OCI-M2 (cell line): ENCODE data around the gene P2RY11.

Experiments
- DNase-seq: peaks from one replicate; lab custom pipeline; 2025; ENCODE audit not compliant: unreplicated experiment; lab: John Stamatoyannopoulos, UW

P2RY11 gene

DNA sequence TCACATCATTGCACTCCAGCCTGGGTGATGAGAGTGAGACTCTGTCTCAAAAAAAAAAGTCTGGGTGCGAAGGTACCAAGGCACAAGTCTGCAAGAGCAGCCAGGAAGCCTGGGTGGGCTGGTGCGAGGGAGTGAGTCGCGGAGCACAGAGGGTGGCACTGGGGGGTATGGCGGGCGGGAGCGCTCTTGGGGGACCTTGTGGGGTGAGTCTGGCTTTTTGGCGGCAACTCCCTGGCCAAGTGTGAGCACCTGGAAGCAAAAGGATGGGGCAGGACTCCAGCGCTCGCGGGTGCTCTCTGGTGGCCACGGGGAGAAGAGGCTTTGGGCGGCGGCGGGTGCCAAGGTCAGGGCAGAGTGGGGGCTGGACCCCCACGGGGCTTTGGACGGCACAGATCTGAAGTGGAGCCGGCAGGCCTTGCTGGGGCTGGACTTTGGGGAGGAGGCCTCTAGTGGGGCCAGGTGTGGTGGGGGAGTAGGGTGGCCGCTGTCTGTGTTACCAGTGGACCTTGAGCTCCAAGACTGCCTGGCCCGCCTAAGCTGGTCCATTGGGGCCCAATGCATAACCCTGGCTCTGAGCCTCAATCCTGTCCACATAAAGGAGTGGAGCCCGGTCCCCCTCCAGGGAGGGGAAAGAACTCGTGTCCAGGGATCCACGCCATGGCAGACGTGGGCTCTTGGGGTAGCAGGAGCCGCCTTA, 1.6 kb downstream of the P2RY11 start:
- DNase-seq, result no peak

DNA sequence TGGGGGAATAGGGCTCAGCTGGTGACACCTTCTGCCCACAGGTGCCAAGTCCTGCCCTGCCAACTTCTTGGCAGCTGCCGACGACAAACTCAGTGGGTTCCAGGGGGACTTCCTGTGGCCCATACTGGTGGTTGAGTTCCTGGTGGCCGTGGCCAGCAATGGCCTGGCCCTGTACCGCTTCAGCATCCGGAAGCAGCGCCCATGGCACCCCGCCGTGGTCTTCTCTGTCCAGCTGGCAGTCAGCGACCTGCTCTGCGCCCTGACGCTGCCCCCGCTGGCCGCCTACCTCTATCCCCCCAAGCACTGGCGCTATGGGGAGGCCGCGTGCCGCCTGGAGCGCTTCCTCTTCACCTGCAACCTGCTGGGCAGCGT, 2.1 kb downstream of the P2RY11 start:
- DNase-seq, result no peak

DNA sequence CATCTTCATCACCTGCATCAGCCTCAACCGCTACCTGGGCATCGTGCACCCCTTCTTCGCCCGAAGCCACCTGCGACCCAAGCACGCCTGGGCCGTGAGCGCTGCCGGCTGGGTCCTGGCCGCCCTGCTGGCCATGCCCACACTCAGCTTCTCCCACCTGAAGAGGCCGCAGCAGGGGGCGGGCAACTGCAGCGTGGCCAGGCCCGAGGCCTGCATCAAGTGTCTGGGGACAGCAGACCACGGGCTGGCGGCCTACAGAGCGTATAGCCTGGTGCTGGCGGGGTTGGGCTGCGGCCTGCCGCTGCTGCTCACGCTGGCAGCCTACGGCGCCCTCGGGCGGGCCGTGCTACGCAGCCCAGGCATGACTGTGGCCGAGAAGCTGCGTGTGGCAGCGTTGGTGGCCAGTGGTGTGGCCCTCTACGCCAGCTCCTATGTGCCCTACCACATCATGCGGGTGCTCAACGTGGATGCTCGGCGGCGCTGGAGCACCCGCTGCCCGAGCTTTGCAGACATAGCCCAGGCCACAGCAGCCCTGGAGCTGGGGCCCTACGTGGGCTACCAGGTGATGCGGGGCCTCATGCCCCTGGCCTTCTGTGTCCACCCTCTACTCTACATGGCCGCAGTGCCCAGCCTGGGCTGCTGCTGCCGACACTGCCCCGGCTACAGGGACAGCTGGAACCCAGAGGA, 2.6 kb downstream of the P2RY11 start:
- DNase-seq, result no peak

DNA sequence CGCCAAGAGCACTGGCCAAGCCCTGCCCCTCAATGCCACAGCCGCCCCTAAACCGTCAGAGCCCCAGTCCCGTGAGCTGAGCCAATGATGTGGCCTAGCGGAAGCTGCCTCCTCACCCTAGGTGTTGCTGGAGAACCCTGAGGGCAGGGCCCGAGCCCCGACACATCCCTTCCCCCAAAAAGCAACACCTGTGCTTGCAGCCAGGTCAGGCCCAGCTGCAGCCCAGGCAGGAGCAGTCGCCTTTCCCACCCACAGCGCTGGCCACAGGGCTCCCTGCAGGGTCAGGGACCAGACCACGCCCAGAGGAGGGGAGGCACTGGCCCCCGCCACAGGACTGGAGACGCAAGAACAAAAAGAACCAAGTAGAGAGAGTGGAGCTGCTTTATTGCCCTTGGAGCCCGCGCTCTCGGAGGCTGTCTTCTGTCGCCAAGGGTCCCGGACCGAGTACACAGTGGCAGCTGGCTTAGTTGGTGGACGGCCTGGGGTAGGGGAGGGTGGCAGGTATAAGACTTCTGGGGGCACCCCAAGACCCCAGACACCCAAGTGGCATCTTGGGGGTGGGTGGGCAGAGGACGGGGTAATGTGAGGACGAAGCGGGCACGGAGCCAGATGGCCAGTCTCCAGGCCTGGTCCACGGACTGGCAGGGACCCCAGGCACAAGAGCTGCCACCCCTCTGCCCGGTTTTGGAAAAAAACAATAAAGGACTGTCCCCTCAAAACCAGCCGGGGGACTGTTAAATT, 3.3 kb downstream of the P2RY11 start:
- no peak for DNase-seq

DNA sequence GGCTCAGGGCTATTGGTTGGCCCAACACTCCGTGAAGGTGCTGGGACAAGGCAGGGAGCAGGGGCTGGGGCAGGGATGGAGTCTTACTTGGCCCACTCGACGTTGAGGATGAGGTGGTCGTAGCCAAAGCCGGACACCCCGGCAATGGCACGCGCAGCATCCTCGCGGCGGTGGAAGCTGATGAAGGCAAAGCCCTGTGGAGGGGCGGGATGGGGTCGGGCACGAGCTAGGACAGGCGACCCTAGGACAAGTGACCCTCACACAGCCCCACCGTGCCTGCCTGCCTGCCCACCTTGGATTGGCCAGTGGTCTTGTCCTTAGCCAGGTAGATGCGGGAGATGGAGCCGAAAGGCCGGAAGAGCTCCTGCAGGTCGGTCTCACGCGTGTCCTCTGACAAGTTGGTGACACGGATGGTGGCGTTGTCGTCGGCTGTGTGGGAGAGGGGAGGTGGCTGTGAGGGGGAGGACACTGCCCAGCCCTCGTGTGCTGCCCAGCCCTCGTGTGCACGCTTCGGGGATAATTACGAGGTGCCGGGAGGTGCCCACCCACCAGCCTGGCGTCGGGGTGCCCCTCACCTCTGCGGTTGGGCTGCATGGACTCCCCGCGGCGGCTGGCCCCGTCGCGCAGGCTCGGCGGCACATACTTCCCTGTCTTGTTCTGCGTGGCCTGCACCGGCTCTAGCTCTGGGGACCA, 4.0 kb downstream of the P2RY11 start:
- DNase-seq, result no peak

DNA sequence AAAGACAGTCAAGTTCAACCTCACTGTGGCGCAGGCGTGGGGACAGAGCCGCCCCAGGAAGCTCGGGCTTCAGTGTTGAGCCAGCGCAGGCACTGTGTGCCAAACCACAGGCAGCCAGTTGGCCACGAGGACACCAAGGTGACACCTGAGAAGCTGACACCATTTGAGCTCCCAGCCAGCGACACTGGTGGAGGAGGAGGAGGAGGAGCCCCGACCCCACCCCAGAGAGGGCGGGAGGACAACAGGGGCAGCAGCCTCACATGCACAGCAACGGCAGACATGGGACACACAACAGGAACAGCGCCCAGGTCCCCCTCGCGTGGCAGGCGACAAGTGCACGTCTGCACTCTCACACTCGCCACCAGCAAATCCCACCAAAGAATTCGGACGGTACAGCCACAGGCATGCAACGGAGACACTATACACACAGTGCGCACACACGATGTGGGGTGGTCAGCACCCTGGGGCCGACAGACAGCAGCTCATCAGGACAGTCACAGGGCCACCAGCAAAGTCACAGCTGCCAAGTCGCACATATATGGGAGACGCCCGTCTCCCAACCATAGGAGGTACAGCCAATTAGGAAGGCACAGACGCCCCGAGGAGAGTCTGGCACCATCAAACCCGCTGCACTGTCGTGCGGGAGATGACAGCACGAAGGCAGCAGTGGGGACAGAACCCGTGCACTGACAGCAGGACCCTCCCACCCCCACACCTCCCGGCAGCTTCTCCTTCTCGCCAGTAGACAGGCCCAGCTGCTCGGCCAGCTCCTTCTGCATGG, 4.8 kb downstream of the P2RY11 start:
- no peak for DNase-seq

DNA sequence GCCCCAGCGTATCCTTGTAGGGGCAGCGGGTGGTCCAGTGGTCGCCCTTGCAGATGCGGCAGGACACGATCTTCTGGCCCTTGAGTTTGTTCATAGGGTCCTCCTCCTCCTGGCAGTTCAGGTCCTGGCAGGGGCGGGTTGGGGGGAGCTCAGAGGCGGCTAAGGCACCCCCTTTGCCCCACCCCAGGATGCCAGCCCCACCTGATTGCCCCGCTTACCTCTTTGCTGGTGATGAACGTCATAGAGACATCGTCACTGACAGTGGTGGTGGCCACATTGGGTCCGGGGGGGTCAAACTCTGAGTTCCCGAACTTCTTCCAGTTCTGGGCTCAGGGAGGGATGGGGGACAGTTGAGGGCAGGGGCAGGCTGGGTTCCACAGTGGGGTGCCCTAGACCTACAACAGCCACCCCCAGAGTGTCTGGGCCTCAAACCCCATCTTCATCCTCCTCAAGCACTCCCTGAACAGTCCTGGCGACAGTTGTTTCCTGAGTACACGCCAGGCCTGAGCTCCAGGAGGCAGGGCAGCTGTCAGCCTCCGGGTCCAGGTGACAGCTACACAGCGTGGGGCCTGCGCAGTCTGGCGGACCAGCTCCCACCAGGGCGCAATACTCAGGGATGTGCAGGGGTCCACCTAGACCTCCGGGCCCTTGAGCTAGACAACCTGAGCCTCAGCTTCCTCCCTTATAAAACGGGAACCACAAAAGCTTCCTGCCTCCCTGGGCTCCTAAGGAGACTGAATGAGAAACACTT, 5.5 kb downstream of the P2RY11 start:
- DNase-seq, result no peak

DNA sequence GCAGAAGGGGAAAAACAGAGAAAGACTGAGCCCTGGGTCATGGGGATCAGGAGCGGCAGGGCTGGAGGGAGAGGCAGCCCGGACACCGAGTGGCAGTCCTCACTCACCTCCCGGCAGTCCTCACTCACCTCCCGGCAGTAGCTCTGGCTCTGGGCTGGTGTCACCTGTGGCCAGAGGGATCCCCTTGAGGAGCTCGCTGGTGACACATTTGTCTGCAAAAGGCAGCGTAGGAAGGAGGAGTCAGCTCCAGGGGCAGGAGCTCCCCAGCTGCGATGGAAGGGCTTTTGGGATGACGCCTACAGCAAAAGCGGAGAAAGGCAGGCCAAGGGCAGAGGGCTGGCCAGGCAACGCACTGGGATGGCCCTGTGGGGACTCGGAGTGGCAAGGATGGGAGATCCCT, 7.5 kb downstream of the P2RY11 start:
- DNase-seq, result no peak

DNA sequence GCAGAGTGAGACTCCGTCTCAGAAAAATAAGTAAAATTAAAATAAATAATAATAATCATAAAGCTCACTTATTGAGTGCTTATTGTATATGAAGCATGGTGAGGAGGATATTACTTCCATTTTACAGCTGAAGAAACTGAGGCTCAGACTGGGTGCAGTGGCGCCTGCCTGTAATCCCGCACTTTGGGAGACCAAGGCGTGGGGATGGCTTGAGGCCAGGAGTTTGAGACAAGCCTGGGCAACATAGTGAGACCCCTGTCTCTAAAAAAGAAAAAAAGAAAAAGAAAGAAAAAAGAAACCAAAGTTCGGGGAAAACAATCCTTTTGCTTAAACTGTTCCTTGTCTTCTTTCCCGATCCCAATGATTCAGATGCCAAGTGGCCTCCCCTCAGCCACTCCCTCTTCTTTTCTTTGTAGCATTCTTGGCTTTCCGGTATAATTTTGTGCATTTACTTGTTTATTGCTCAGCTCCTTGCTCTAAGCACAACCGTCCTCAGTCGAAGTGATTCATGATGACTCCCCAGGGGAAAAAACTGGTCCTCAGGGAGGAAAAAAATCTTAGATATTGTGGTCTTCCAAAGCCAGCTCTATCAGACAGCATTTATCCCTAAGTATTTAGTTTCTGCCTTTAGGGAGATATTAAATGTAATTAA, 9.2 kb downstream of the P2RY11 start:
- DNase-seq, result no peak

DNA sequence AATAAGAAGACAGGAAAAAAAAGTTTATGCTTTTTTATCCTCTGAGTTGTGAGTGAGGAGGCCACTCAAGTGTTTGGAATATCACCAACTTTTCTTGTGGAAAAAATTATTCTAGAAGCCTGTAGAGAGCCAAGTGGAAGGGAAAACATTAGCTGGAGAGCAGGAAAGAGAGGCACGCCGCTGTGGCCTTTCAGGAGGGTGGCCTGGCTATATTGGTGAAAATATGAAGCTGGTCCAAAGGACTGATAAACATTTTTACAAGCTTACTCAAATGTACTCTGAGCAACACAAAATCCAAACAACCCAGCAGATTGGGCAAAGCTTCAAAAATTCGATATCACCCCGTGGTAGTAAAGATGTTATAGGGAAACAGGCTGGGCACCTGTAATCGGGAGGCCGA, 10.6 kb downstream of the P2RY11 start:
- no peak for DNase-seq

DNA sequence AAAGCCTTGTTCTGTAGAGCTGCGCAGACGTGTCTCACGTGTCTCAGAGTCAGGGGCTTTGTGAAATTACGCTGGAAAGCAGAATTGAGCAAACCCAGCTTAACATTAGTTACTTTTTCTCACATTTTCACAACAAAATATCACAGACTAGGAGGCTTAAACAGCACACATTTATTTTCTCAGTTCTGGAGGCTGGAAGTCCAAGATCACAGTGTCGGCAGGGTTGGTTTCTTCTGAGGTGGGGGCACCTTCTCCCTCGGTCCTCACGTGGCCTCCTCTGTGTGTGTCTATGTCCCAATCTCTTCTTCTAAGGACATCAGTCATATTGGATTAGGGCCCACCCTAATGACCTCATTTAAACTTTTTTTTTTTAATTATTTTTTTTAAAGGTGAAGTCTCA, 12.9 kb downstream of the P2RY11 start:
- no peak for DNase-seq

DNA sequence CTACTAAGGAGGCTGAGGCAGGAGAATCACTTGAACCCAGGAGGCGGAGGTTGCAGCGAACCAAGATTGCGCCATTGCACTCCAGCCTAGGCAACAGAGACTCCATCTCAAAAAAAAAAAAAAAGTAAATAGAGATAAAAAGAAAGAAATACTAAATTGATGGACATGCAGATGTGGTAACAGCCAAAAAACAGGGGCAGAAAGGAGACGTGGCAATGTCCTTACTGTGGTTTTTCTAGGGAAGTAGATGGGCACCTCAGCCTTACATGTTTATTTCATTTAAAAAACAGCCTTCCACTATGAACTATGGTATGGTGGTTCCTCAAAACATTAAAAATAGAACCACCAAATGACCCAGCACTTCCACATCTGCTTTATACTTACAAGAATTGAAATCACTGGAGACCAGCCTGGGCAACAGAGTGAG, 14.7 kb downstream of the P2RY11 start:
- DNase-seq, result no peak

DNA sequence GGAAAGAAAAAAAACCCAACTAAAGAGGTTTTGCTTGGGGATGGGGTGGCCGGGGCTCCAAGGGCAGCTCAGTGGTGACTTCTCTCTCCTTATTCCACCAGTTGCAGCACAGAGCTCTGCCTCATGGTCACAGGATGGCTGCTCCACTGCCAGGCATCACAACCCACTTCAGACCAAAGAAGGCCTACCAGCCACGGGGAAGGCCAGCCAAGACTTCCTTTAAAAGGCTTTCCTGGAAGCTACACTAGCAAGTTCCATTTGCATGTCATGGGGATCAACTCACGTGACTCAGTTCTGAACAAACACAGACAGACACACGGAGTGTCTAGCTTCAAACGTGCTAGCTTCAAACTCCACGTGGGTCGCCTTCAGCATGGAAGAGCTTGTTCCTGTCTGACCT, 21.4 kb downstream of the P2RY11 start:
- DNase-seq, result no peak

DNA sequence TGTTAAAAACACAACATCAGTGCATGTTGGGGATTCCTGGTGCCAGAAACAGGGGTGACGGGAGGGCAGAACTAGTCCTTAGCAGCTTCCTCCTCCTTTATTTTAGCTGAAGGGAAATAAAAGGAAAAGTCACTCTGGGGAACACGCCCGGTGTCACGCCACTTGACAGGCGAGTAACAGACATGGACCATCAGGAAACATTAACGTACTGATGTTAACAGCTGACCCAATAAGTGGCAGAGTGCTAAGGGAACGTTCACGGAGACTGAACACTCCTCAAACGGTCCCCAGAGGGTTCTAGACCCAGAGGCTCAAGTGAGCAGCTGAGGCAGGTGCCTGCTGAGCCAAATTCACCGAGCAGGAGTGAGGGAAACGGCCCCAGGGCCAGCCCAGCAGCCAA, 22.1 kb downstream of the P2RY11 start:
- DNase-seq, result no peak

DNA sequence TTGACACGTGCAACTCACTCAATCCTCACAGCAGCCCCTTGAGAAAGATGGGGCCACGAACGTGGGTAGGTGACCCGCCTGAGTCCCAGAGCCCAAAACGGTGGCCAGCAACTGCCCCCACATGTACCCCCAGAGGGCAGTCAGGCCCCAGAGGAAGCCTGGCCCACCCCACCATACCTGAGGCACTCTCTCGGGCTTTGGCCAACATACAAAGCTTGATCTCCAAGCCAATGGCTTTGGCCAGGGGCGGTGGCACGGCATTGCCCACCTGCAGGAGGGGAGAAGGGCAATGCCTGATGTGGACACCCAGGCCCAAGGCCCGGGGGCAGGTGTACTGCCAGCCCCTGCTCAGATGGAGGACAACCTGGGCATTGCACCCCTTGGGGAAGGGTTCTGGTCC, 22.5 kb downstream of the P2RY11 start:
- no peak for DNase-seq

DNA sequence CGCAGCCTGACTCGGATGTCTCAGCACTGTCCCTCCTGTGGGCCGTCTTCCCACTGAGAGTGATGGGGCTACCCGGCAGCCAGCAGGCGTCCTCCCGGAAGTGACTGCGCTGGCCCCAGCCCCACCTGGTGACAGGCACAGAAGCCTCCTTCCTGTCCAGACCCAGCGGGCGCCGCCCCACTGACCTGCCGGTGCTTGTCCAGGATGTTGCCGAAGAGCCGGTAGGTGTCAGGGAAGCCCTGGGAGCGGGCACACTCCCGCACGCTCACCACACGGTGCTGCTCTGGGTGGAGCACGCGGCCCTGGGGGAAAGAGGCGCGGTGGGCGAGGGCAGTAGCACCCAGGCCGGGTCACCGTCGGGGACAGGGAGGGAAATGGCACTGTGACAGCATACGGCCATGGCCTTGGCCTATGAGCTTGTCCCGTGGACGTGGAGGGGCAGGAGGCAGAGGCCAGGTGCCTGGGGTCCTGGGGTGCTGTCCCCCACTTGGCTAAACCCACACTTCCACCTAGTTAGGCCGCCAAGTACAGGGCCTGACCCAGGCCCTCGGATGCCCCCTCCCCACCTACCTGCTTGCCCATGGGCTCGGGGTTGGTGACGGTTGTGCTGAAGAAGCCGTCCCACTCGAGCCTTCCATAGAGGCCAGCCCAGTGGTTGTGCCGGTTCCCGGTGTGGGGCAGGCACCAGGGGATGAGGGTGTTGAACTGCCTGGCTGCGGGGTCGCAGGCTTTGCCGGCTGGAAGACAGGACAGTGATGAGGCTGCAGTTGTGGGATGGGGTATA, 24.2 kb downstream of the P2RY11 start:
- DNase-seq, result no peak

DNA sequence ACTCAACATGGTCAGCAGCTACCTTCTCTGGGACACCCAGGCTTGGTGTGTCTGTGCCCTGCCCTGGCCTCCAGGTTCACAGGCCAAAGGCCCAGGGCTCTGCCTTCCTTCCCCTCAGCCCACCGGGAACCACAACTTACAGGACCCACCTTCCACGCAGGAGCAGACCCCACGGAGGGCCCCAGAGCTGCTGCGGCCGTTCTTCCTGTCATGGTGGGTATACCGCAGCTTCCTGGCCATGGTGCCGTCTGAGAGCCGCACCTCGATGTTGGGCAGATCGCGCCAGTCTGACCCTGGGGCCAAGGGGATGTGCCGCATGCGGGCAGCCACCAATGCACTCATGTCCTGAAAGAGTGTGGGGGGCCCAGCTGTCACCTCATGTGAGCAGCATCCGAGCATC, 25.4 kb downstream of the P2RY11 start:
- DNase-seq, result no peak

DNA sequence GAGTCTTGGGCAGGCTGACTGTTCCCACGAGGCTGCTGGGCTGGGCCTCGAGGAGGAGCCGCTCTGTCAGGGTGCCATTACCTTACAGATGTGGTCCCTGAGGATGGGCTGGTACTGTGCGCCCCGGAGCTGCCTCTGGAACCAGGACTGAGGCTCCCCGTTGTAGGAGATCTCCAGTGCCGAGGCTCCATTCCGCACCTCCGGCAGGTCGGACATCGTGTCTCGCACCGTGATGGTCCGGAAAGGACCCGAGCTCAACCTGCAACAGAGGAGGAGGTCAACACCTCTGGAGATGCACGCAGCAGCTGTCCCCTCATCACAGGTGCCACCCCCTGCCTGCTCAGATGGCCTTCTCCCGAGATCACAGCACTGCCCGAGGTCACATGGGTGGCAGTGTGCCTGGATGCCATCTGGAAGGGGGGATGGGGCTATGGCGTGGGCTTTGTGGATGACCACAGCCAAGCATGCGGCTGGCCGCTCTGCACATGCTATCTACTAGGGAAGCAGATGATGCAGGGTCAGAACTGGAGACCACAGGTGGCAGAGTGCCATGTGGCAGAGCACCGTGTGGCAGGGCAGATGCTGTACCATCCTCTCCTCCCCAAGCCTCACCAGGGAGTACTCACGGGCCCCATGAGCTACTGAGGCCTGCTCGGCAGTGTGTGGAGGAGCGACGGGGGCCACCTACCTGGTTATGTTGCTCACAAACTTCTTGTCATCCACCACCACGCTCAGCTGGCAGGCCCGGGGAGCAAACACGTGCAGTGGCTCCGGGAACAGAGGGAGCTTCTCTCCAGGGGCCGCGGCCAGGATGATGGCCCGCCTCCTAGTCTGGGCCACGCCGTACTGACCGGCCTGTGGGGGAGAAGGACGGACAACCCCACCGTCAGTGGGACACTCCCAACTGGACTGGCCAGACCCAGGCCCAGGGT, 26.5 kb downstream of the P2RY11 start:
- DNase-seq, result no peak
